Ovary (tissue), 9 donors: ENCODE measurements around the gene WWOX. TPM values are rescaled to one million over a fixed set of nuclear protein-coding genes. Genes with fewer than 3 reads are reported as not detected.

Experiments
- DNase-seq, 5 donors: peaks; one replicate each; pipeline ENCODE4 v3.0.0-alpha.2; 2019 to 2020
- H3K27ac ChIP-seq, 2 donors: fragments of 200-600 bp; one replicate each; pipeline versions ENCODE4 v1.5.1 to v1.8.0; 2019 to 2022
- H3K27me3 ChIP-seq: fragments of 200-600 bp; one replicate; pipeline ENCODE4 v1.8.0; 2022
- H3K36me3 ChIP-seq: fragments of 200-600 bp; sonication (generic); one replicate; pipeline ENCODE4 v1.5.1; 2019
- H3K4me1 ChIP-seq: one replicate; pipeline ENCODE4 v1.8.1; 2013; ENCODE audit warnings: mild to moderate bottlenecking, moderate library complexity; ENCODE audit not compliant: insufficient read depth
- H3K4me3 ChIP-seq: fragments of 200-600 bp; sonication (generic); one replicate; pipeline ENCODE4 v1.5.1; 2017
- H3K9me3 ChIP-seq, 2 donors: fragments of 200-600 bp in 1 of 2; sonication (generic) in 1 of 2; one replicate each; pipeline versions ENCODE4 v1.5.1 to v1.8.1; 2013 to 2019; ENCODE audit warnings: mild to moderate bottlenecking in 1 of 2, moderate library complexity in 1 of 2
- CTCF ChIP-seq, 3 donors: fragments of 450-650 bp in 2 of 3; fragments of 200-600 bp in 1 of 3; IDR thresholded peaks; one replicate each; pipeline versions ENCODE4 v1.5.1 to v1.8.0; 2016 to 2022; ENCODE audit warnings: antibody characterized with exemption in 3 of 3, mild to moderate bottlenecking in 1 of 3
- EP300 ChIP-seq: sonication (generic); formaldehyde crosslinking; IDR thresholded peaks from one replicate; pipeline ENCODE4 v1.6.1; 2017; ENCODE audit warnings: antibody characterized with exemption
- POLR2A ChIP-seq: fragments of 450-650 bp; IDR thresholded peaks from one replicate; pipeline ENCODE4 v1.6.1; 2017; ENCODE audit warnings: antibody characterized with exemption, mild to moderate bottlenecking, moderate library complexity
- WGBS, 3 donors: extraction: QIAGEN DNeasy Blood & Tissue Kit in 1 of 3; methylation state at CpG; one replicate each; pipeline versions ENCODE4 v1.1.5 to v1.1.7; 2013 to 2017; 5-methylcytosine and 5-hydroxymethylcytosine counted together
- intact Hi-C, 4 donors: fragments of 100-400 bp; cut with DNase I; formaldehyde crosslinking; loops; one replicate each; pipeline versions ENCODE4 v1.11.0 to v1.15.1; 2022 to 2023
- polyA plus RNA-seq, 2 donors: library from polyadenylated mRNA; stranded (reverse); fragments of 200-250 nt in 1 of 2; fragments of 350-450 nt in 1 of 2; fragmentation: Illumina TruSeq in 1 of 2; extraction: RNeasy Lipid Tissue Mini Kit (QIAGEN cat#74804) in 1 of 2; gene quantifications; one replicate each; pipeline ENCODE4 v1.2.3, GENCODE V29; 2013 to 2014
- total RNA-seq, 7 donors: library from RNA; depleted of rRNA in 2 of 7; stranded (reverse); fragments of >200 nt in 2 of 7; fragmentation: NEBNext Ultra II Directional in 3 of 7; extraction: Animal tissue kit (Norgen Biotek cat#: 25700) in 3 of 7; gene quantifications; one replicate each; pipeline versions ENCODE4 v1.1.0 to v1.2.4, GENCODE V29; 2016 to 2023
- donor health status: DM: no; HTN: no; CAD: no; lungs with moderate emphysema.
- donor health status: DM: no; HTN: no; CAD: no.
- donor health status: Bipolar disorder and iron deficiency.
- donor health status: DM: yes; HTN: yes; CAD: no.
- donor health status: DM: no; HTN: no; CAD: no.
- donor health status: DM: yes; HTN: yes; CAD: no.

WWOX gene
- total and polyA plus RNA-seq, 9 donors: 11.0 to 40.5 (median 25.2) TPM

- Histone ChIP-seq H3K9me3 (no peaks in the 10 kb centered on the region), H3K4me3 (no peak overlapping the region), H3K4me1 (no peaks in the 10 kb centered on the region), H3K27me3 (no peaks in the 10 kb centered on the region), H3K36me3 (no peaks in the 10 kb centered on the region), H3K27ac (no peak overlapping the region)
- intact Hi-C loops: no loop called here
- no peak for DNase-seq
- no peak for TF ChIP-seq POLR2A
- TF ChIP-seq CTCF (IDR thresholded peaks at IDR 0.05): no peak
- TF ChIP-seq EP300: no peak
- WGBS, 3 donors: 95 to 96% (median 96%) methylated on average over 4 of the region's 4 CpGs
Observed at GRCh38 chr16:79009896-79010295, 910.4 kb downstream of the WWOX start.

- H3K4me1 ChIP-seq: no peaks in the 10 kb centered on the region
- no peak for DNase-seq
- H3K27ac ChIP-seq: no peak overlapping the region
- intact Hi-C loops: no loop called here
- H3K4me3 ChIP-seq: no peak overlapping the region
- H3K27me3 ChIP-seq: no peaks in the 10 kb centered on the region
- TF ChIP-seq CTCF (IDR thresholded peaks at IDR 0.05): no peak
- no peak for TF ChIP-seq EP300
- no peak for TF ChIP-seq POLR2A
- 95 to 99% (median 97%) methylated on average over 3 of the region's 3 CpGs for WGBS, 3 donors
- no peaks in the 10 kb centered on the region for H3K9me3 ChIP-seq
- H3K36me3 ChIP-seq: no peaks in the 10 kb centered on the region
Observed at GRCh38 chr16:79011282-79011681, 911.8 kb downstream of the WWOX start.

DNA sequence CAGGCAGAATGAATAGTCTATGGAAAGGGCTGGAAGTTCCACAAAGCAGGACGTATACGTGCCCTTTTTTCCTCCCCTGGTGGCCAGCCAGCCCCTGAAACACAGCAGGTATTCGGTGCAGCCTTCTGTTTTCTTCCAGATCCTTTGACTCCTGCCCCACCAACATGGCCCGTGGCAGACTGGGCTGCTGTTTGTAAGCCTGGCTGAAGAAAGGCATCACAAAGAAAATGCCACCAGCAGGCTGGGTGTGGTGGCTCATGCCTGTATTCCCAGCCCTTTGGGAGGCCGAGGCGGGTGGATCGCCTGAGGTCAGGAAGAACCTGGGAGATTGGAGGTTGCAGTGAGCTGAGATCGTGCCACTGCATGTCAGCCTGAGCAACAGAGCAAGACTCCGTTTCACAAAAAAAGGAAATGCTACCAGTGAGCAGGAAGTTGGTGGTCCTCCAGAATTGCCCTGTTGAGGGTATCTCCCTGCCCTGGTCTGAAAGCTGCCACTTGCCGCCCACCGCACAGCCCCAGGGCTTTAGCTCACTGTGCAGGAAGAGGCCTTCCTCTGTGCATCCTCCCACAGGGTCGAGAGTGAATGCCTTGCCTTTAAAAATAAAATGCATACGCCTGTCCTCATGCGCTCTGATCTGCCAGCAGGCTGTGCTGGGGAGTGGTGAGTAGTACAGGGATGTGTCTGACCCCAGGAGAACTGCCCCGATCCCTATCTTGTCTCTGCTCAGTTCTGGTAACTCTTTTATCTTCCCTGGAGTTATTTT is 913.4 kb downstream of the WWOX start:
- intact Hi-C loops: no loop called here
- no peaks in the 10 kb centered on the region for H3K36me3 ChIP-seq
- no peaks in the 10 kb centered on the region for H3K9me3 ChIP-seq
- WGBS, 3 donors: 83 to 91% (median 89%) methylated on average over 15 of the region's 15 CpGs
- H3K4me3 ChIP-seq: no peak overlapping the region
- TF ChIP-seq CTCF (IDR thresholded peaks at IDR 0.05) (no peak), EP300 (no peak), POLR2A (no peak)
- DNase-seq: no peak
- H3K27ac ChIP-seq: no peak overlapping the region
- H3K4me1 ChIP-seq: no peaks in the 10 kb centered on the region
- H3K27me3 ChIP-seq: no peaks in the 10 kb centered on the region

DNA sequence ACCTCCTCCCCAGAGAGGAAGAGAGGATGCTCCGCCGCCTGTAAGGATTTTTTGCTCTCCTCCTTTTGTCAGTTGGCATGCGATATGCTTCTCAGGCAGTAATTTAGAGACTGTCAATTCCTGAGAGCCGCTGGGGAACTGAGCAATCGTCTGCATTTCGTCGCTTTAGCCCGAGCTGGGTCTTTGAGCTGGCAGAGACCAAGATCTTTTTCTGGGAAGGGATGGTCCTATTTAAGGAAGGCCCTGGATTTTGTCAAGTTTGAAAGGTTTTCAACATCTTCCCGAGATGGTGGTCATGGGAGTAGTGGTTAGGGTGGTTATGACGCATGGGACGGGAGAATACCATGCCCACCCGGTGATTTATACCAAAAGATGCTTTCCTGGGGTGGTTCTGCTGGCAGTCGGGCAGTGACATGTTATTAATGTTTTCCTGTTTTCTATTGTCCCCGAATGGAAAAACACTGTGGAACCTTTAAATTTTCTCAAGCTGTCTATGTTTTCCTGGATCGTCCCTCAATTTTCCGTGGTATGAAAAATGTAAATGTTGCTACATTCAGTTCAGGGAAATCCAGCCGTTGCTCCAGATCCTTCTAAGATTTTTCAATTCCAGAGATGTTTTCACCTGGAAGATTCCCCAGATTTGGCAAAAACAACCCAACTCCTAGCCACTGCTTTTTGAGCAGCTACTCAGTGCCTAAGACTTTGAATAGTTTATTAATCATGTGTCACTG is 914.6 kb downstream of the WWOX start:
- WGBS, 3 donors: 72 to 75% (median 74%) methylated on average over 17 of the region's 17 CpGs
- Histone ChIP-seq H3K4me3 (no peak overlapping the region), H3K27ac (no peak overlapping the region), H3K4me1 (no peaks in the 10 kb centered on the region), H3K9me3 (no peaks in the 10 kb centered on the region), H3K27me3 (no peaks in the 10 kb centered on the region), H3K36me3 (no peaks in the 10 kb centered on the region)
- intact Hi-C loops: no loop called here
- no peak for TF ChIP-seq EP300
- no peak for DNase-seq
